Esophagus squamous epithelium (tissue), 4 donors: ENCODE results near the gene MRPS24.

Experiments used
- POLR2A ChIP-seq, 4 donors: fragments of 450-650 bp; IDR thresholded peaks; one replicate each; pipeline ENCODE4 v1.6.1; 2017; ENCODE audit warnings: antibody characterized with exemption in 4 of 4, mild to moderate bottlenecking in 4 of 4, moderate library complexity in 3 of 4
- TF ChIP-seq, protein P1 (sequence below), 6 experiments: fragments of 450-650 bp in 4 of 6; fragments of 200-600 bp in 2 of 6; sonication (generic) in 2 of 6; IDR thresholded peaks; one replicate each; pipeline ENCODE4 v1.5.1; 2016 to 2019; ENCODE audit warnings: antibody characterized with exemption in 6 of 6, mild to moderate bottlenecking in 4 of 6, moderate library complexity in 4 of 6

DNA sequence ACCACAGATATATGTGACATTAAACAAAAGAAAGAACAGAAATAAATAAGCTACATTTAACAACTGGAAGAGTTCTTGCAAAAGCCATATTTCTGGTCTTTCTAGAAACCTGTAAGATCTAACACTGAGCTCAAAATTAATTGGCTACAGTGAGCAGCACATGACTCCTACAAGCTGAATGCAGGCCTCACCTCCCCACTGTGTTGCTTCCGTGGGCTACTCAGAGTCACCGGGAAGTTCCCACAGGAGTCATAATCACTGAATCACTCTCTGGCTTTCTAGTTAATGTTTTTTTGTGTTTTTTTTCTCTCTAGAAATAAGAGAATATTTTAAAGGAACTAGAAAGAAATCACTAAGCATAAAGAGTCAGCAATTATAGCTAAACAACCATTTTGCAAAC is 10.2 kb upstream of the MRPS24 start:
- TF ChIP-seq, protein P1, sequence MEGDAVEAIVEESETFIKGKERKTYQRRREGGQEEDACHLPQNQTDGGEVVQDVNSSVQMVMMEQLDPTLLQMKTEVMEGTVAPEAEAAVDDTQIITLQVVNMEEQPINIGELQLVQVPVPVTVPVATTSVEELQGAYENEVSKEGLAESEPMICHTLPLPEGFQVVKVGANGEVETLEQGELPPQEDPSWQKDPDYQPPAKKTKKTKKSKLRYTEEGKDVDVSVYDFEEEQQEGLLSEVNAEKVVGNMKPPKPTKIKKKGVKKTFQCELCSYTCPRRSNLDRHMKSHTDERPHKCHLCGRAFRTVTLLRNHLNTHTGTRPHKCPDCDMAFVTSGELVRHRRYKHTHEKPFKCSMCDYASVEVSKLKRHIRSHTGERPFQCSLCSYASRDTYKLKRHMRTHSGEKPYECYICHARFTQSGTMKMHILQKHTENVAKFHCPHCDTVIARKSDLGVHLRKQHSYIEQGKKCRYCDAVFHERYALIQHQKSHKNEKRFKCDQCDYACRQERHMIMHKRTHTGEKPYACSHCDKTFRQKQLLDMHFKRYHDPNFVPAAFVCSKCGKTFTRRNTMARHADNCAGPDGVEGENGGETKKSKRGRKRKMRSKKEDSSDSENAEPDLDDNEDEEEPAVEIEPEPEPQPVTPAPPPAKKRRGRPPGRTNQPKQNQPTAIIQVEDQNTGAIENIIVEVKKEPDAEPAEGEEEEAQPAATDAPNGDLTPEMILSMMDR (IDR thresholded peaks at IDR 0.05): no peak
- TF ChIP-seq POLR2A (IDR thresholded peaks at IDR 0.05): no peak
